Omental fat pad (tissue), 4 donors: Measurements from ENCODE around the gene GALR2. TPM values are rescaled to one million over a fixed set of nuclear protein-coding genes. Genes with fewer than 3 reads are reported as not detected.

Experiments used
- ATAC-seq: fragments of 150-250 bp; one replicate; pipeline ENCODE4 v1.9.1; 2016; ENCODE audit warnings: mild to moderate bottlenecking, moderate library complexity; ENCODE audit not compliant: low FRiP score
- DNase-seq: peaks from one replicate; pipeline ENCODE4 v3.0.0-alpha.2; 2019; ENCODE audit warnings: low spot score
- CTCF ChIP-seq, 3 donors: fragments of 450-650 bp; IDR thresholded peaks; one replicate each; pipeline ENCODE4 v1.5.1; 2016 to 2017; ENCODE audit warnings: antibody characterized with exemption in 3 of 3, mild to moderate bottlenecking in 3 of 3, moderate library complexity in 2 of 3
- total RNA-seq, 4 donors: library from RNA; depleted of rRNA; stranded (reverse); fragments of >200 nt; gene quantifications; one replicate each; pipeline ENCODE4 v1.1.0, GENCODE V29; 2016

GALR2 gene
- total RNA-seq, 4 donors from 2014 or later = 0.50 TPM; not detected in 3

- DNase-seq (no peak), ATAC-seq (no peak)
- no peak for TF ChIP-seq CTCF (IDR thresholded peaks at IDR 0.05)
Observed at GRCh38 chr17:76081295-76082210, 7.0 kb downstream of the GALR2 start.

- ATAC-seq = no peak
- DNase-seq = no peak
- no peak for TF ChIP-seq CTCF (IDR thresholded peaks at IDR 0.05)
Observed at GRCh38 chr17:76082326-76083251, 8.0 kb downstream of the GALR2 start.

GRCh38 chr17:76083536-76084182, 9.1 kb downstream of the GALR2 start:
- TF ChIP-seq CTCF (IDR thresholded peaks at IDR 0.05) = no peak

GRCh38 chr17:76085066-76085730, 10.6 kb downstream of the GALR2 start:
- no peak for TF ChIP-seq CTCF (IDR thresholded peaks at IDR 0.05)
- ATAC-seq (no peak), DNase-seq (no peak)

More at GRCh38 chr17:76083536-76084182, 9.1 kb downstream of the GALR2 start:
- DNase-seq = no peak
- ATAC-seq = no peak

GRCh38 chr17:76085731-76086366, 11.3 kb downstream of the GALR2 start:
- ATAC-seq (no peak), DNase-seq (no peak)
- no peak for TF ChIP-seq CTCF (IDR thresholded peaks at IDR 0.05)

- DNase-seq (no peak), ATAC-seq (no peak)
- TF ChIP-seq CTCF (IDR thresholded peaks at IDR 0.05) = no peak
Observed at GRCh38 chr17:76086384-76086783, 11.8 kb downstream of the GALR2 start.
